Spleen (tissue), 11 donors: ENCODE data around the gene TMCC3. TPM values are rescaled to one million over a fixed set of nuclear protein-coding genes. Genes with fewer than 3 reads are reported as not detected.

ENCODE experiments used
- DNase-seq: peaks from one replicate; pipeline ENCODE4 v3.0.0-alpha.2; 2020
- H3K27ac ChIP-seq, 8 donors: fragments of 200-600 bp; sonication (generic) in 7 of 8; 1 replicate in 4 of 8; 2 replicates in 4 of 8; pipeline versions ENCODE4 v1.5.0 to v1.8.0; 2016 to 2021; ENCODE audit warnings: inconsistent platforms in 4 of 8, mild to moderate bottlenecking in 4 of 8, moderate library complexity in 1 of 8
- H3K27me3 ChIP-seq, 7 donors: fragments of 200-600 bp; sonication (generic) in 6 of 7; replicated peaks in 1 of 7; 1 replicate in 4 of 7; 2 replicates in 3 of 7; pipeline versions ENCODE4 v1.5.0 to v1.8.0; 2016 to 2021; ENCODE audit warnings: inconsistent platforms in 3 of 7, mild to moderate bottlenecking in 1 of 7
- H3K36me3 ChIP-seq, 6 donors: fragments of 200-600 bp; sonication (generic) in 5 of 6; 1 replicate in 4 of 6; 2 replicates in 2 of 6; pipeline versions ENCODE4 v1.5.0 to v1.8.0; 2016 to 2021; ENCODE audit warnings: inconsistent platforms in 2 of 6
- H3K4me1 ChIP-seq, 6 donors: fragments of 200-600 bp; sonication (generic) in 5 of 6; 1 replicate in 3 of 6; 2 replicates in 3 of 6; pipeline versions ENCODE4 v1.5.0 to v1.8.0; 2016 to 2021; ENCODE audit warnings: inconsistent platforms in 3 of 6
- H3K4me3 ChIP-seq, 8 donors: fragments of 200-600 bp; sonication (generic) in 7 of 8; 1 replicate in 4 of 8; 2 replicates in 4 of 8; pipeline versions ENCODE4 v1.5.0 to v1.8.0; 2016 to 2021; ENCODE audit warnings: inconsistent platforms in 4 of 8, mild to moderate bottlenecking in 4 of 8, moderate library complexity in 2 of 8
- H3K9me3 ChIP-seq, 8 donors: fragments of 200-600 bp; sonication (generic) in 7 of 8; 1 replicate in 4 of 8; 2 replicates in 4 of 8; pipeline versions ENCODE4 v1.5.0 to v1.8.0; 2016 to 2021; ENCODE audit warnings: inconsistent platforms in 4 of 8
- CTCF ChIP-seq, 11 experiments: fragments of 200-600 bp in 7 of 11; fragments of 450-650 bp in 4 of 11; sonication (generic) in 4 of 11; IDR thresholded peaks in 8 of 11; conservative IDR thresholded peaks in 3 of 11; 1 replicate in 7 of 11; 2 replicates in 4 of 11; pipeline versions ENCODE4 v1.4.0 to v1.8.0; 2016 to 2021; ENCODE audit warnings: antibody characterized with exemption in 11 of 11, inconsistent platforms in 4 of 11, mild to moderate bottlenecking in 1 of 11
- POLR2A ChIP-seq, 3 donors: fragments of 450-650 bp; IDR thresholded peaks; one replicate each; pipeline ENCODE4 v1.5.1; 2017; ENCODE audit warnings: antibody characterized with exemption in 3 of 3, mild to moderate bottlenecking in 1 of 3
- POLR2AphosphoS5 ChIP-seq, 3 donors: sonication (generic); formaldehyde crosslinking; IDR thresholded peaks; one replicate each; pipeline ENCODE4 v1.5.1; 2017; ENCODE audit warnings: antibody characterized with exemption in 3 of 3
- WGBS, 5 donors: extraction: QIAGEN DNeasy Blood & Tissue Kit in 3 of 5; methylation state at CpG; one replicate each; pipeline versions ENCODE4 v1.1.5 to v1.1.7; 2013 to 2018; 5-methylcytosine and 5-hydroxymethylcytosine counted together
- intact Hi-C: fragments of 100-400 bp; cut with DNase I; formaldehyde crosslinking; loops from one replicate; pipeline ENCODE4 v1.15.0; 2023; ENCODE audit warnings: low total_unique reads
- polyA plus RNA-seq, 3 donors: library from polyadenylated mRNA; stranded (reverse); fragments of 200-250 nt; gene quantifications; one replicate each; pipeline ENCODE4 v1.2.1, GENCODE V29; 2013
- total RNA-seq, 7 donors: library from RNA; depleted of rRNA in 3 of 7; stranded (reverse); fragments of >200 nt in 3 of 7; fragmentation: NEBNext Ultra II Directional in 4 of 7; extraction: Animal tissue kit (Norgen Biotek cat#: 25700) in 4 of 7; gene quantifications; one replicate each; pipeline versions ENCODE4 v1.1.0 to v1.2.1, GENCODE V29; 2016 to 2021
- donor health status: healthy with polysubstance abuse.
- donor health status: DM: no; HTN: no; CAD: no; lungs with moderate emphysema.
- donor health status: DM: no; HTN: no; CAD: no.
- donor health status: Bipolar disorder and iron deficiency.
- donor health status: healthy.
- donor health status: DM: no; HTN: no; CAD: no.
- donor health status: DM: yes; HTN: yes; CAD: no.

TMCC3 gene
- total and polyA plus RNA-seq, 10 donors = 2.9 to 41.3 (median 27.7) TPM

GRCh38 chr12:94670075-94670474 is 19.7 kb upstream of the TMCC3 start:
- intact Hi-C loops = no loop called here
- no peaks in the 10 kb centered on the region for H3K36me3 ChIP-seq
- H3K9me3 ChIP-seq = no peaks in the 10 kb centered on the region
- 82 to 91% (median 88%) methylated on average over 6 of the region's 6 CpGs for WGBS, 5 donors
- H3K4me3 ChIP-seq = no peak overlapping the region
- peak overlapping the region in 6 of 8 donors; percentile 14 to 95 (median 57) for H3K27ac ChIP-seq
- TF ChIP-seq POLR2AphosphoS5 (IDR thresholded peaks at IDR 0.05) = no peak
- no peak for TF ChIP-seq POLR2A (IDR thresholded peaks at IDR 0.05)
- TF ChIP-seq CTCF (IDR thresholded peaks at IDR 0.05 in 8 of 11, conservative IDR thresholded peaks at IDR 0.05 in 3 of 11) = no peak
- peaks cover 6 to 32% (median 19%) of the 10 kb centered on the region in 6 donors for H3K4me1 ChIP-seq
- H3K27me3 ChIP-seq = no peaks in the 10 kb centered on the region
- no peak for DNase-seq

GRCh38 chr12:94667031-94667540 is 16.7 kb upstream of the TMCC3 start:
- 92 to 96% (median 94%) methylated on average over 6 of the region's 6 CpGs for WGBS, 5 donors
- Histone ChIP-seq H3K9me3 (no peaks in the 10 kb centered on the region), H3K4me1 (peaks cover 0 to 27% (median 14%) of the 10 kb centered on the region in 6 donors), H3K27ac (no peak overlapping the region), H3K27me3 (no peaks in the 10 kb centered on the region), H3K4me3 (no peak overlapping the region), H3K36me3 (no peaks in the 10 kb centered on the region)
- DNase-seq = no peak
- no peak for TF ChIP-seq POLR2AphosphoS5 (IDR thresholded peaks at IDR 0.05)
- TF ChIP-seq CTCF (IDR thresholded peaks at IDR 0.05 in 8 of 11, conservative IDR thresholded peaks at IDR 0.05 in 3 of 11) = no peak
- TF ChIP-seq POLR2A (IDR thresholded peaks at IDR 0.05) = no peak
- intact Hi-C loops = no loop called here

- H3K27ac ChIP-seq = no peak overlapping the region
- 78 to 86% (median 81%) methylated on average over 2 of the region's 2 CpGs for WGBS, 5 donors
- peaks cover 0 to 19% (median 13%) of the 10 kb centered on the region in 6 donors for H3K4me1 ChIP-seq
- no peak overlapping the region for H3K4me3 ChIP-seq
- TF ChIP-seq POLR2AphosphoS5 (IDR thresholded peaks at IDR 0.05) = no peak
- TF ChIP-seq CTCF (IDR thresholded peaks at IDR 0.05 in 8 of 11, conservative IDR thresholded peaks at IDR 0.05 in 3 of 11) = no peak
- no peak for TF ChIP-seq POLR2A (IDR thresholded peaks at IDR 0.05)
- H3K27me3 ChIP-seq = no peaks in the 10 kb centered on the region
- no peaks in the 10 kb centered on the region for H3K36me3 ChIP-seq
- no peaks in the 10 kb centered on the region for H3K9me3 ChIP-seq
- DNase-seq = no peak
- intact Hi-C loops = no loop called here
These were observed 15.8 kb upstream of the TMCC3 start for GRCh38 chr12:94666158-94666557.

GRCh38 chr12:94663702-94664101 is 13.3 kb upstream of the TMCC3 start:
- intact Hi-C loops = no loop called here
- Histone ChIP-seq H3K36me3 (no peaks in the 10 kb centered on the region), H3K4me1 (peaks cover 0 to 26% (median 12%) of the 10 kb centered on the region in 6 donors), H3K4me3 (no peak overlapping the region), H3K27me3 (no peaks in the 10 kb centered on the region), H3K9me3 (no peaks in the 10 kb centered on the region), H3K27ac (no peak overlapping the region)
- no peak for DNase-seq
- TF ChIP-seq POLR2A (IDR thresholded peaks at IDR 0.05) = no peak
- WGBS, 5 donors = 61 to 85% (median 66%) methylated on average over 4 of the region's 4 CpGs

DNA sequence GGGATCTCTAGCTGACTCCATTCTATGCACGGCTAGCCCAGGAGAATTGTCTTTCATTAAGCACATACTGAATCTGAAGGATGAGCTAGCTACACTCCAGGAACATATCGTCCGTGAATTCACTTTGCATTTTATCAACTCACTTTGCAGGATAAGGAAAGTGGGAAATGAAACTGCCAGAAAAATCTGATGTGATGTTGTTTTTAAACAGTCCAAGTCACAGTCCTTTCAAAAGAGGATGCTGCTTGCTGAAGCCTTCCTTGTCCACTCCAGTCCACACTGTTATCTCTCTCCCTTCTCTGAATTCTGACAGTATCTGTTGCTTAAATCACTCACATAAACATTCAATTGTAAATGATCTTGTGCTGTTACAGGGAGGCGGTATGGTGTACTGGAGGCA is 12.7 kb upstream of the TMCC3 start:
- intact Hi-C loops = no loop called here
- no peaks in the 10 kb centered on the region for H3K27me3 ChIP-seq
- peak overlapping the region in 1 of 8 donors; percentile 40 for H3K27ac ChIP-seq
- H3K4me3 ChIP-seq = no peak overlapping the region
- no peak for DNase-seq
- H3K9me3 ChIP-seq = no peaks in the 10 kb centered on the region
- TF ChIP-seq POLR2A (IDR thresholded peaks at IDR 0.05) (no peak), CTCF (IDR thresholded peaks at IDR 0.05 in 8 of 11, conservative IDR thresholded peaks at IDR 0.05 in 3 of 11) (no peak), POLR2AphosphoS5 (IDR thresholded peaks at IDR 0.05) (no peak)
- H3K4me1 ChIP-seq = peaks cover 0 to 26% (median 12%) of the 10 kb centered on the region in 6 donors
- 72 to 81% (median 78%) methylated on average over 4 of the region's 4 CpGs for WGBS, 5 donors
- H3K36me3 ChIP-seq = no peaks in the 10 kb centered on the region
